GM19043 (cell line): ENCODE results near the gene CACNB2.
"Not testable (repeated sequence)": the region's sequence is repeated elsewhere in the genome, so short reads cannot be mapped to it uniquely, and the experiment has no call there.

ENCODE experiments used
- ATAC-seq: cut with Tn5 transposase; IDR thresholded peaks from one replicate; pipeline ENCODE4 v1.9.1; 2021; ENCODE audit warnings: low read depth; ENCODE audit not compliant: unreplicated experiment

CACNB2 gene

DNA sequence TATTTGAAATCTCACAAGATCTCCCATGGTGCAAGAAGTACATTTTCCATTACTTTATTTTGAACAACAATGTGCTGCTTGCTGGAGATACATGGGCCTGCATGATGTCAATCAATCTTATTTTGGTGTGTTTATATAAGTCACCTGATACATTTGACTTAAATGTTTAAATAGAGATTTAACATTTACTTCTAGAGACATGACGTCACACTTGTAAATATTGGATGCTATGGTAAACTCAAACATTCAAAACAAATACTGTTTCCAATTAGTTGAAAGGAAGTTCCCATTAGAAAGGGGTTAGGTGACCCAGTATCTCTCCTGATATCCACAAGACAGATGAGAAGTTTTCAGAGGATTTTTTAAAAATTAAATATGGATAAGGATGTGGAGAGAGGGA lies 296.7 kb downstream of the CACNB2 start:
- no peak for ATAC-seq

GRCh38 chr10:18437486-18437885 lies 297.3 kb downstream of the CACNB2 start:
- ATAC-seq: no peak

GRCh38 chr10:18438361-18439126 lies 298.3 kb downstream of the CACNB2 start:
- ATAC-seq: no peak

- no peak for ATAC-seq
Measured at GRCh38 chr10:18439601-18440000, 299.4 kb downstream of the CACNB2 start.

- ATAC-seq: not testable (repeated sequence)
Measured at GRCh38 chr10:18445635-18446034, 305.4 kb downstream of the CACNB2 start.

GRCh38 chr10:18446205-18446604 lies 306.0 kb downstream of the CACNB2 start:
- ATAC-seq: no peak

- no peak for ATAC-seq
Measured at GRCh38 chr10:18449611-18450026, 309.4 kb downstream of the CACNB2 start.

DNA sequence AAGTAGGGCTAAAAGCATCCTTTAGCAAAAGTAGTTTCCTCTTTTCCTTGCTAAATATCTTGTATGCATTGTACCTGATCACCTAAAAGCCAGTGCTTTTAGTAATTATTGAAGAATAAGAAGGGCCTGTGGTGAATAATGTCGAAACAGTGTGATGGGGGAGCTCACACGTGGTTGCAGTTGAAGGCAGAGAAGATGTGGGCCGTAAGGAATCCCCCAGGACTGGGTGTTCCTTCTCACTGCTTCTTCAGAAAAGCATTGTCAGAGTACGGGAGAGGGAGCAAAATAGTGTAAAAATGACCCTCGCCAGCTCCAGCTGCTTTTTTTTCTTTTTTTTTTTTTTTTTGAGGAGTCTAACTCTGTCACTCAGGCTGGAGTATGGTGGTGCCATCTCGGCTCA lies 310.1 kb downstream of the CACNB2 start:
- ATAC-seq: no peak

DNA sequence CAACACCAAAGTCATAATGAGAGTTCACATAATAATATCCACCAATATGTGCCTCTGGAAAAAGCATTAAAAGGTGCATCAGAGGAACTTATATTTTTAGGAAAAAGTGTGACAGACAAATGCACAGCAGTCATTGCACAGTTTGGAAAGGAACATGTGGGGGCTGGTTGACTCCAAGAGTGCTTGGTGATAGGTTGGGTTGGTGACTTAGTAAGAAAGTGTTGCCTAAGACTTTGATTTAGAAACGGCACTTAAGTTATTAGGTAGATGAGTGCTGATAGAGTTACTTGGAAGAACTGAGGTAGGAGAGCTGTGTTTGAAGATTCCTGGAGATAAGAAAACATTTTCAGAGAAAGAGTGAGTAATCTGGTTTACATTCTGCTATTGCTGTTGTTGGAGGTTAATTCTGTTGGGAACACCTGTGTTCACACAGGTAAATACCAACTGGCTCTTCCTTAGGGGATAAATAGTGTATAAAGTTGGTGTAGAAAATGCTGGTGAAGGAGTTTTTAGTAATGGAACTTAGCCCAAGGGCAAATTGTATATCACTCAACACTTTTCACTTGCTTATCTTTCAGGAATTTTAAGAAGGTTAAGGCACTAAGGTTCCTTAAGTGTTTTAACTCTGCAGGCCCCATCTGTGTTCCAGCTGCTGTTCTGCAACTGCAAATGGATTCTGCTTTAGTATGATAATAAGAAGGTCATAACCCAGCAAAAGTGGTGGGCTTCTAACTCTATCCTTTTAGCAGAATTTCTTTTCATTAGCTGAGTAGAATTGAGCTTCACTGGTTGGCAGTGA lies 315.1 kb downstream of the CACNB2 start:
- ATAC-seq: no peak

DNA sequence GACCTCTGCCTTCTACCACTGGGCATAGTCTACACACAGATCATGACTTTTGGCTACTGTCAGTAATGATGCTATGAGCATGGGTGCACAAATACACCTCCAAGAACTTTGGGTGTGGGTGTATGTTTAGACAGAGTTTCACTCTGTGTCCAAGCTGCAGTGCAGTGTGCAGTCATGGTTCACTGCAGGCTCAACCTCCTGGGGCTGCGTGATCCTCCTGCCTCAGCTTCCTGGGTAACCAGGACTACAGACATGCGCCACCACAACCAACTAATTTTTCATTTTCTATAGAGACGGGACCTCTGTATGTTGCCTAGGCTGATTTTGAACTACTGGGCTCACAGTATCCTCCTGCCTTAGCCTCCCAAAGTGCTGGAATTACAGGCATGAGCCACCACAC lies 316.8 kb downstream of the CACNB2 start:
- peak; percentile 96 for ATAC-seq

- no peak for ATAC-seq
Measured at GRCh38 chr10:18460032-18460431, 319.8 kb downstream of the CACNB2 start.

DNA sequence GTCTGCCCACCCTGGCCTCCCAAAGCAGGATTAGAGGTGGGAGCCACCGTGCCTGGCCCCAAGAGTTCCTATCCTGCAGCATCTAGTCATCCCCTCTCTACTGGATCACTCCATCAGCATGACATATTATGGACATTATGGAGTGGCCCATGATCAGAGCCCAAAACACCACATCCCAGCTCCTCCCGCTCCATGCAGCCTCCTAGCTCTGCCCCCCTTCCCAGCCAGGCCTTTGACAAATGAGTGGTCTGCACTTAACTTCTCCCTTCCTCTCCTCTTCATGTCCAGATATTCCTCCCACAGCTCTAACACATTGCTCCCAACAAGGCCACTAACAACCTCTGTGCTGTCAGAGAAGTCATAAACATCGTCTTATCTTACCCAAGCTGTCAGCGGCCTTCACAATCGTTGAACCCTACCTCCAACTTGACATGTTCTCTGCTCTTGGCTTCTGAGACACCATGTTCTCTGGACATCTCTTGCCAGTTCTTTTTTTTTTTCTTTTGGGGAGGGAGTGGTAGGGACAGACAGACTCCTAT lies 323.5 kb downstream of the CACNB2 start:
- ATAC-seq: no peak

DNA sequence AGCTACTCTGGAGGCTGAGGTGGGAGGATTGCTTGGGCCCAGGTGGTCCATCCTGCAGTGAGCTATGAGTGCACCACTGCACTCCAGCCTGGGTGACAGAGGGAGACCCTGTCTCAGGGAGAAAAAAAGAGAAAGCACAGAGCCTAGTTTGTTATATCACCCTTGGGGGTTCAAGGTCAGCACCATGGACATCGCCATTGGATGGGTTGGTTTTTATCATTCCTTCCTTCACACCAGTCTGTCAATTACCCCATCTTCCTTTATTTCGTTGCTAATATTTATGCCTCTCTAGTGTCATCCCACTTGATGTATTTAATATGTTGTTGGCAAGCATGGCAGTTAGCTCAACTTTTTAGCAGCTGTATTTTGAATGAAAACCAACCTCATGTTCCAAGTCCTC lies 328.9 kb downstream of the CACNB2 start:
- ATAC-seq: no peak

DNA sequence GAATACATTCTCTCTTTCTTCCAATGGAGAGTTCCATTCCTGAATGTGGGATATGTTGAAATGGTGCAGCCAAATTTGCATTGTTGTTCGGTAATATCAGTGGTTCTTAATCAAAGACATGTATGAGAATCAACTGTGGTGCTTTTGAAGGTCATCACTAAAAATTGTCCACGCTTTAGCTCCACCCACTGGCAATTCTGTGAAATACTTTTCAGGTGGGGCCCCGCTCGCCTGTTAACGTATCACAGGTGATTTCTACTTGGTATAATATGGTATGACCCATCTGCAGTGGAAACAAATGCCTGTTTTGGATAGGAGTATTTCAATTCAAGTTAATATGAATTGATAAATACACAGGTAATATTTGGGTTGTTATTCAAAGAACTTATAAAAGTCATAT lies 332.8 kb downstream of the CACNB2 start:
- no peak for ATAC-seq

GRCh38 chr10:18473424-18474117 lies 333.3 kb downstream of the CACNB2 start:
- ATAC-seq: no peak

- no peak for ATAC-seq
Measured at GRCh38 chr10:18474118-18474455, 333.9 kb downstream of the CACNB2 start.

DNA sequence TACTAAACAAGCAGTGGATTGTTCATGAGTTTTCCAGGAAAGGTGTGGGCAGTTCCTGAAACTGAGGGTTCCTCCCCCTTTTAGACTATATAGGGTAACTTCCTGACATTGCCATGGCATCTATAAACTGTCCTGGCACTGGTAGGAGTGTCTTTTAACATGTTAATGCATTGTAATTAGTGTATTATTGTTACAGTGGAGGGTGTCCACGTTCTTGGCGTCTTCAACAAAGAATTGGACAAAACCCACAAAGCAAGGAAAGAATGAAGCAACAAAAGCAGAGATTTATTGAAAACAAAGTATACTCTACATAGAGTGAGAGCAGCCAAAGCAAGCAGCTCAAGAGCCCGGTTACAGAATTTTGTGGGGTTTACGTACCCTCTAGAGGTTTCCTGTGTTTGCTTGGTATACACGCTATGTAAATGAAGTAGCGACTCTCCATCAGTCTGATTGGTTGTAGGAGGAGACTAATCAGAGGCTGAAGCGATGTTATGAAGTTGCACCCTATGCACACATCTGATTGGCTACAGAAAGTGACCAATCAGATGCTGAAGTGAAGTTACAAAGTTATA lies 335.9 kb downstream of the CACNB2 start:
- ATAC-seq: no peak

- ATAC-seq: no peak
Measured at GRCh38 chr10:18478354-18478753, 338.1 kb downstream of the CACNB2 start.

DNA sequence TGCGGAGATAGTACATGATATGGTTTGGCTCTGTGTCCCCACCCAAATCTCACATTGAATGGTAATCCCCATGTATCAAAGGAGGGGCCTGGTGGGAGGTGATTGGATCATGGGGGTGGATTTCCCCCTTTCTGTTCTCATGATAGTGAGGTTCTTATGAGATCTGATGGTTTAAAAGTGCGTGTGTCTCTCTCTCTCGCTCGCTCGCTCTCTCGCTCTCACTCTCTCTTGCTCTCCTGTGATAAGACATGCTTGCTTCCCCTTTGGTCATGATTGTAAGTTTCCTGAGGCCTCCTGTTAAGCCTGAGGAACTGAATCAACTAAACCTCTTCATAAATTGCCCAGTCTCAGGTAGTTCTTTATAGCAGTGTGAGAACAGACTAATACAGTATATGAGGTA lies 339.3 kb downstream of the CACNB2 start:
- ATAC-seq: no peak

GRCh38 chr10:18483516-18484186 lies 343.4 kb downstream of the CACNB2 start:
- ATAC-seq: no peak
